Progenitor cell of endocrine pancreas (in vitro differentiated cells): ENCODE data around the gene RPS10. TPM values are rescaled to one million over a fixed set of nuclear protein-coding genes. Genes with fewer than 3 reads are reported as not detected.

Experiments used
- DNase-seq: peaks from one replicate; pipeline ENCODE4 v3.0.0; 2021; ENCODE audit warnings: low spot score; ENCODE audit not compliant: unreplicated experiment
- H3K27ac Mint-ChIP-seq: 2 replicates; pipeline ENCODE4 v1.8.0; 2021; ENCODE audit warnings: mild to moderate bottlenecking, moderate library complexity, mixed read lengths
- H3K27me3 Mint-ChIP-seq: 2 replicates; pipeline ENCODE4 v1.8.0; 2021; ENCODE audit warnings: mixed read lengths
- H3K36me3 Mint-ChIP-seq: 2 replicates; pipeline ENCODE4 v1.8.0; 2022; ENCODE audit warnings: mixed read lengths; ENCODE audit not compliant: insufficient read depth
- H3K4me1 Mint-ChIP-seq: 2 replicates; pipeline ENCODE4 v1.8.0; 2021; ENCODE audit warnings: low read depth, mixed read lengths
- H3K4me3 Mint-ChIP-seq: 2 replicates; pipeline ENCODE4 v1.8.0; 2021; ENCODE audit warnings: low read depth, mild to moderate bottlenecking, moderate library complexity, mixed read lengths
- H3K9me3 Mint-ChIP-seq: 2 replicates; pipeline ENCODE4 v1.8.0; 2021; ENCODE audit warnings: low read depth, mixed read lengths
- CTCF ChIP-seq: fragments of 200-600 bp; sonication (generic); IDR thresholded peaks from one replicate; pipeline ENCODE4 v1.5.0; 2021; ENCODE audit warnings: antibody characterized with exemption, mild to moderate bottlenecking; ENCODE audit not compliant: unreplicated experiment
- total RNA-seq: library from RNA; stranded (reverse); gene quantifications from 2 replicates; pipeline ENCODE4 v1.2.1, GENCODE V29; 2021

RPS10 gene
- total RNA-seq, 1 donor from 2014 or later, result 1,118 TPM

GRCh38 chr6:34463299-34463698 is 37.4 kb upstream of the RPS10 start:
- Mint-ChIP-seq H3K9me3 (no peaks in the 10 kb centered on the region), H3K36me3 (no peaks in the 10 kb centered on the region), H3K27ac (no peak overlapping the region), H3K4me1 (peaks cover 7% of the 10 kb centered on the region), H3K4me3 (no peak overlapping the region), H3K27me3 (peaks cover 31% of the 10 kb centered on the region)
- DNase-seq, result no peak
- TF ChIP-seq CTCF, result no peak

GRCh38 chr6:34462551-34462971 is 36.7 kb upstream of the RPS10 start:
- Mint-ChIP-seq H3K27ac (no peak overlapping the region), H3K9me3 (no peaks in the 10 kb centered on the region), H3K36me3 (no peaks in the 10 kb centered on the region), H3K4me1 (peaks cover 7% of the 10 kb centered on the region), H3K4me3 (no peak overlapping the region), H3K27me3 (peaks cover 31% of the 10 kb centered on the region)
- no peak for TF ChIP-seq CTCF
- no peak for DNase-seq

GRCh38 chr6:34462010-34462409 is 36.1 kb upstream of the RPS10 start:
- H3K4me3 Mint-ChIP-seq, result no peak overlapping the region
- peaks cover 28% of the 10 kb centered on the region for H3K27me3 Mint-ChIP-seq
- no peaks in the 10 kb centered on the region for H3K9me3 Mint-ChIP-seq
- no peak for DNase-seq
- no peaks in the 10 kb centered on the region for H3K36me3 Mint-ChIP-seq
- H3K27ac Mint-ChIP-seq, result no peak overlapping the region
- TF ChIP-seq CTCF, result no peak
- H3K4me1 Mint-ChIP-seq, result peaks cover 7% of the 10 kb centered on the region

- no peak for TF ChIP-seq CTCF
- Mint-ChIP-seq H3K27ac (no peak overlapping the region), H3K36me3 (no peaks in the 10 kb centered on the region), H3K4me3 (no peak overlapping the region), H3K4me1 (peaks cover 7% of the 10 kb centered on the region), H3K9me3 (no peaks in the 10 kb centered on the region), H3K27me3 (peaks cover 26% of the 10 kb centered on the region)
- DNase-seq, result no peak
Measured at GRCh38 chr6:34460796-34461507, 35.1 kb upstream of the RPS10 start.

GRCh38 chr6:34459899-34460593 is 34.2 kb upstream of the RPS10 start:
- DNase-seq, result no peak
- Mint-ChIP-seq H3K4me1 (peaks cover 3% of the 10 kb centered on the region), H3K27ac (no peak overlapping the region), H3K9me3 (no peaks in the 10 kb centered on the region), H3K27me3 (peaks cover 21% of the 10 kb centered on the region), H3K4me3 (no peak overlapping the region), H3K36me3 (no peaks in the 10 kb centered on the region)
- TF ChIP-seq CTCF, result peak; percentile 74
